ENCODE data around the gene VCAN.

- TF ChIP-seq CTCF (conservative IDR thresholded peaks at IDR 0.05 in 1 of 2, IDR thresholded peaks at IDR 0.05 in 1 of 2; ENCODE audit: extremely low read depth in 1 of 2, insufficient read depth in 1 of 2, low read depth in 1 of 2, low read length in 2 of 2) (no peak), EZH2 (IDR thresholded peaks at IDR 0.05; ENCODE audit: borderline replicate concordance, low read length) (no peak)
Observed at GRCh38 chr5:83513081-83513480, 41.5 kb downstream of the VCAN start.
